T-helper 1 cell (primary cell): ENCODE data around the gene RGMA.
"Not testable (repeated sequence)": the region's sequence is repeated elsewhere in the genome, so short reads cannot be mapped to it uniquely, and the experiment has no call there.

Experiments
- DNase-seq, 5 donors: peaks; one replicate each; pipeline ENCODE4 v3.0.0-alpha.2; 2012 to 2020

Gene RGMA

DNA sequence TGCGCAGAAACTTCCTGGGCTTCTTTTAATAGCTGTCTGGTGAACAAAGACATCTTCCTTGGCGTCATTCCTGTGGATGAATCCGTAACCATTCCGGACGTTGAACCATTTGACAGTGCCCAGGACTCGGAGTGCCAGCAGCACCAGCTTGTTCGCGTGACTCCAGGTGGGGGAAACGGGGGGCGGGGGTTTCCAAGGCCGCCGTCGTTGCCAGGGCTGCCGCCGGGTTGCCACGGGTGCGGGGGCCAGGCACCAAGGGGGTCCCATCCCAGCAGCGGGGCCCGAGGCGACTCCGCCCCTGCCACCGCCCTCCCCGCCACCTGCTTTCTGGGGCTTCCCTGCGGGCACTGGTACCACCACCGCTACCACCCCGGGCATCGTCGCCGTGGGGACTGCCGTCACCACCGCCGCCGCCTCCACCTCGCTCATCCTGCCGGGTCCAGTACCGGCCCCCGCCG is 22.8 kb downstream of the RGMA start:
- no peak for DNase-seq

GRCh38 chr15:93065641-93066045 is 23.4 kb downstream of the RGMA start:
- DNase-seq, result no peak

GRCh38 chr15:93063796-93064690 is 25.0 kb downstream of the RGMA start:
- DNase-seq, result no peak

DNA sequence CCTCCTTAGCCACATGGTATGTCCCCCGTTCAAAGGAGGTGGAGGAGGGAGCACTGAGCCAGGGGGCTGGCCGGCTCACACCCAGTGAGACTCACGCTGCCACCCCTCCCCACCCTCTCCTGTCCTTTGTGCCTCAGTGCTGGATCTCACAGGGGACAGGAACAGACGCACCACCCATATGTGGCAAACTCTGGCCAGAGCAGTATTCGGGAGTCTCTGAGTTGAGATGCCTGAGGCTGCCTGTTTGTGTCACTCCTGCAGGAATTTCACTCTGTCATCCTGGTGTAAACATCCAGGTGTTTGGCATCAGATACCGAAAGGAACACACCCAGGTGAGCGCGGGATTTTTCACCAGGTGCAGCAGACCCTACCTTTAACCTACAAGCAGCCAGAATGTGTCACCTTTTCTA is 25.7 kb downstream of the RGMA start:
- no peak for DNase-seq

- DNase-seq, result not testable (repeated sequence)
Measured at GRCh38 chr15:93062628-93063261, 26.3 kb downstream of the RGMA start.

GRCh38 chr15:93060336-93061248 is 28.4 kb downstream of the RGMA start:
- no peak for DNase-seq

- DNase-seq, result no peak
Measured at GRCh38 chr15:93059442-93059841, 29.6 kb downstream of the RGMA start.

DNA sequence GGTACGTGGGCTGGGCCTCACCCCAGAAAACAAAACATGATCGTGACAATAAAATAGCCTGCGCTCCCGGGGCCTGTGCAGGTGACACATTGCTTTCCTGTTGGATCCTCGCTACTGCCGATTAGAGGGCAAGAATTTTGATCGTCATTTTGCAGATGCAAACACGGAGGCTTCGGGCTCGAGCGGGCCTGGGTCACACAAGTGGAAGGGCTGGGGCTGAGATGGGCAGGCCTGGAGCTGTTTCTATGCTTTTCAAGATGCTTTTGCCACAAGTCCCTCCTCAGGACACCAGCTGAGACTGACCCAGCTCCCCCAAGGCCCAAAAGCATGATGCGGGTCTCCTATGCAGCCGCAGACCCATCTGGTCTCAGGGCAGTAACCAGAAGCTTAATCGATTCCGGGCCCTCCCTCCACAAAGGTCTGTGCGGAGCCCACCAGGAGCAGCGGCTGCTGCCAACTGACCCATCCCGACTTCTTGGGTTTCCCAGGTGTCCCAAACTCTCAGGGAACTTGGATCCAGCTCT is 30.0 kb downstream of the RGMA start:
- DNase-seq, result no peak

DNA sequence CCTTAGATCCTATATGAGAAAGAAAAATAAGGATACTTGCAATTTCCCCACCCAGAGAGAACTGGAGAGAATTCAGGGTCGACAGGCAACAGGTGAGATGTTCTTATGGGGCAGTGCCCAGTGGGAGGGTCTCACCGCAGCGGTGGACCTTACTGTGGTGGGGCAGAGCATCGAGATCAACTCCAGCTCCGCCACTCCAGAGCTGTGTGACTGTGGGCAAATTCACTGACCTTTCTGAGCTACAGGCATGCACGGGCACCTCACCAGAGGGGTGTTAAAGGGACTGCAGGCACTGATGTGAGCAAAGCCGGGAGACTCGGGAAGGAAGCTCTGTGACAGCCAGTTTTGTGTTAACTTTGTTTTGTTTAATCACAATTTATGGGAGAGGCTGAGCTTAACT is 30.9 kb downstream of the RGMA start:
- DNase-seq, result no peak

GRCh38 chr15:93057618-93058017 is 31.4 kb downstream of the RGMA start:
- DNase-seq, result no peak

DNA sequence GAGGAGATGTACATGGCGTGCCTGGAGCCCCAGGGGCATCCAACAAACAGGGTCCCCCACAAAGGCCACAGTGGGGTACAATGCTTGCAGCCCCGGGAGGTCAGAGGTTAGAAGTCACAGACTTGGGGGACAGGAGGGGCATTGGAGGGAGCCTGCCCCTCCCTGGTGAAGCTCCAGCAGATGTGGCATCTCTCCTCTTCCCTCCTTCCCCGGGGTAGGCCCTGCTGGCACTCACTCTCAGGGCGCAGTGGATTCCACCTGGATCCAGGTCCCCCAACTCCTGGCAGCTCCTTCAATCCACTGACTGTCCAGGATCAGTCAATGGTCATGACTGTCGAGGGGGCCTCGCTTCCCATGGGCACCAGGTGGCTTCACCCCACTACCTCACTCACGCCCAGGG is 32.2 kb downstream of the RGMA start:
- no peak for DNase-seq

DNA sequence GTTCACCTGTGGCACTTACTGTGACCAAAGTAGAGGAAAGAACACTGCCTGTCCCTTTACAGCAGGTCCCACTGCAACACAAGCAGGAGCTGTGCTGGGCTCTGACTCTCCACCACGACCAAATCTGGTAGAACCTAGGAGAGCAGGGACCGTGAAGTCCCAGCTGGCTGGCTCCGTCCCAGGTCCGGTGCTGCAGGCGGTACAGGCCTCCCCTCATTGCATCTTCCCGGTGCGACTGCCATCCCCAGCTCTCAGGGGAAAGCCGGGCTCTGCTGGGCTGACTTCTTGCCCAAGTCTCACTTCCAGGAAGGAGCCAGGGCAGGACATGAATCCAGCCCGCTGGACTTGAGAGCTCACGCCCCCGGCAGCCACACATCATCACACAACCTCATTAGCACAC is 33.8 kb downstream of the RGMA start:
- no peak for DNase-seq

GRCh38 chr15:93052090-93052879 is 36.7 kb downstream of the RGMA start:
- no peak for DNase-seq

- DNase-seq, result no peak
Measured at GRCh38 chr15:93051236-93052089, 37.5 kb downstream of the RGMA start.

GRCh38 chr15:93050648-93051047 is 38.4 kb downstream of the RGMA start:
- DNase-seq, result no peak

DNA sequence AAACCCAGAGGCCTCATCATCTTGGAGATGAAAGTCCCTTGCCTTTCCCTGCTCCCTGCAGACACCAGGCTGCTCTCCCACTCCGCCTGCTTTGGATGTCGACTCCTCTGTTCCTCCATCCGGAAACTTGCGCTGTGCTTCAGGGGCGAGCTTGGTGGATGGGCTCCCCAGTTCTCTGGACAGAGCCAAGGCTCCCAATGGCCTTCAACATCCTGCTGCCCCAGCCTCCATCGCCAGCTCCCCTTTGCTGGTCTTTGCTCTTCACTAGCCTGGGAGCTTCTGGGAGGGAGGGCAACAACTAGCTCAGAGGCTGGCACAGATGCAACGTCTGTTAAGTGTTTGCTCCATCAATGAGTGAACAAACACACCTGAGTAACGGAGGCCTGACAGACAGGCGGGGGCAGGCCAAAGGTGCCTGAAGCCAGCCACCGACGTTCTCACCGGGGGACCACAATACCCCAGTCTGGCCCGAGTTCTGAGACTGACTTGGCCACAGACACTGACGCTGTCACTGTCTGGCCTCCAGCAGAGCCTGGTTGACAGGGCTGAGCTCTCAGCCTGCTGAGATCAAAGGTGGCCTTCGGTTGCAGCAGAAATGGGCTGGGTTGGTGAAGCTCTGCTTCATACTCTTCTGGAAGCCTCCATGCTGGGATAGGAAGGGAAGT is 39.0 kb downstream of the RGMA start:
- no peak for DNase-seq

GRCh38 chr15:93049233-93049632 is 39.8 kb downstream of the RGMA start:
- DNase-seq, result no peak

DNA sequence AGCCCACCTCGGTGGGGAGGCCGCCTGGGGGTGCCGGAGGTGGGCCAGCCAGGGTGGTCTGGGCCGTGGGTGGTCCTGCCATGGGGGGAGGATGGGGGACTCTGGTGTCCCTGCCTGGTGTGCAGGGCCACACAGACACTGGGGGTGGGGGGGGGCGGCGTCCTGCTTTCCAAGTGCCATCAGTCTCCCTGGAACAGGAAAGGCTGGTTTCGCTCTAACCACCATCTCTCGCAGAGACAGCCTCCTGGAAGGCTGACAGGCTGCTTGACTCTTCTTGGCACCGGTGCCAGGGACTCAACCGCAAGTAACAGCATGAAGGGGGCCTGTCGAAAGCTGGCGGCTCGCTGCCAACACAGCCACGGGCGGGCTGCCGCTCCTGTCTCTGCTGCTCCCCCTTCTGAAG is 40.3 kb downstream of the RGMA start:
- DNase-seq, result no peak

DNA sequence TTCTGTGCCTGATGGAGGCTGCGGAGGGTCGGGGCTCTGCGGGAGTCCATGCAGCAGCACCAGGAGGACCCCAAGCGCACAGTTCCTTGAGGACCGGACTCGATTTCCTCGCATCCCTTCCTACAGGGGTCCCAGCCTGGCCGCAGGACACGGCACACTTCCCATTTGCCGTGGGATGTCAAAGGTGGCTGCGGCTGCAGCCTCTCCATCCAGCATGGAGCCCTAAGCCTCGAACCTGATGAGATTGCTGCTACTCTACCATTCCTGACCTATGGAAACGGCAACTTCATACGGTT is 40.6 kb downstream of the RGMA start:
- DNase-seq, result no peak

DNA sequence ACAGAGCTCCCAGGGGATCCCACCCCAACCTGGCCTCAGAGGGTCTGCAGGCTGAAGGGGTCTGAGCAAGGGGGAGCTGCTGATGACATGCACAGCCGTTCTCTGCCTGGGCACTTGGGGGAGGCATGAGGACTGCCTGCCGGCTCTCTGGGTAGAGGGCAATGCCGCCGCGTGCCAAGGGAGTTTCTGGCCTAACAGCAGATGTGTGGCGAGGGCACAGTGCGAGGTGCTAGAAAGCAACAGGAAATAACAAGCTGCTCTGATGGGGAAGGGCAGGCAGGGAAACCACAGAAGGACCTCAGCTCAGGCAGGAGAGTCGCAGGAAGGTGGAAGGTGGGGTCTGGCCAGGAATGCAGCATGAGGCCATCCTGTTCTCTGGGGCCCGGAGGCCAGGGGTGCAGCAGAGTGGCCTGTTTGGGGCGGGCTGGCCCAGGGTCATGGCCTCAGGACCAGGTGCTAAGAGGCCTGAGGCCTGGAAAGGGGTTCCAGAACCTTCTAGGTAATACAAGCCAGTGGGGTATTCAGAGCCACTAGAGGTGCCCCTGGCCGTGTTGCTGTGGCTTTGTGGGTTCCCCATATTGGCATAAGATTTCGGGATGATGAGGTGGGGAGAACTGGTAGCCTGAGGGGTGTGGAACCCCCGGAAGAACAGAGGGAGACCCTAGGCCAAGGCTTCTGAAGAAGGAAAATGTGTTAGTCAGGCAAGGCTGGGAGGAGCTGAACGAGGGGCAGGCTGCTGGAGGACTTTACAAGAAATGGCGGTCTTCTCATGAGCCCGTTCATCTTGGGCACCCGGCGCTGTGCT is 41.2 kb downstream of the RGMA start:
- peak in 3 of 5 donors; percentile 9 to 69 (median 18) for DNase-seq
